HL-60 (cell line): ENCODE measurements around the gene TEAD2.

Experiments used
- DNase-seq, 2 experiments: peaks; one replicate each; pipeline ENCODE4 v3.0.0-alpha.2; 2010 to 2020; ENCODE audit warnings: low read depth in 1 of 2, low spot score in 1 of 2
- H3K27ac ChIP-seq: fragments of 250-450 bp; sonication (Bioruptor Pico); replicated peaks from 2 replicates; pipeline ENCODE4 v1.5.1; 2020; ENCODE audit warnings: mild to moderate bottlenecking, moderate library complexity
- H3K27me3 ChIP-seq: fragments of 250-450 bp; sonication (Bioruptor Pico); 2 replicates; pipeline ENCODE4 v1.5.1; 2021; ENCODE audit warnings: mild to moderate bottlenecking, moderate library complexity; ENCODE audit not compliant: insufficient read depth, poor library complexity, severe bottlenecking
- H3K4me3 ChIP-seq: replicated peaks from 2 replicates; pipeline ENCODE4 v1.5.1; 2011; ENCODE audit warnings: mild to moderate bottlenecking, control low read depth, low read length; ENCODE audit not compliant: insufficient read depth
- CTCF ChIP-seq: IDR thresholded peaks from one replicate; pipeline ENCODE4 v1.5.1; 2011; ENCODE audit warnings: low read length, control low read depth, inconsistent platforms; ENCODE audit not compliant: insufficient read depth
- GABPA ChIP-seq: IDR thresholded peaks from 2 replicates; pipeline ENCODE4 v1.6.1; 2012; ENCODE audit warnings: low read depth
- POLR2AphosphoS5 ChIP-seq: IDR thresholded peaks from 2 replicates; pipeline ENCODE4 v1.6.1; 2012; ENCODE audit warnings: low read depth
- REST ChIP-seq: IDR thresholded peaks from 2 replicates; pipeline ENCODE4 v1.6.1; 2012; ENCODE audit warnings: low read depth; ENCODE audit not compliant: insufficient replicate concordance
- SPI1 ChIP-seq: IDR thresholded peaks from 2 replicates; pipeline ENCODE4 v1.6.1; 2012; ENCODE audit warnings: low read depth, mild to moderate bottlenecking, borderline replicate concordance

The TEAD2 gene

GRCh38 chr19:49343123-49343522, 19.1 kb downstream of the TEAD2 start:
- no peak for TF ChIP-seq POLR2AphosphoS5
- TF ChIP-seq REST: no peak
- TF ChIP-seq SPI1: no peak
- H3K27me3 ChIP-seq: no peaks in the 10 kb centered on the region
- H3K27ac ChIP-seq: no peak overlapping the region
- no peak overlapping the region for H3K4me3 ChIP-seq
- no peak for DNase-seq

- TF ChIP-seq SPI1 (no peak), REST (no peak), POLR2AphosphoS5 (no peak), CTCF (no peak), GABPA (no peak)
- Histone ChIP-seq H3K27ac (no peak overlapping the region), H3K27me3 (no peaks in the 10 kb centered on the region), H3K4me3 (no peak overlapping the region)
- DNase-seq: no peak
Measured at GRCh38 chr19:49342291-49342721, 19.9 kb downstream of the TEAD2 start.

- H3K27me3 ChIP-seq: no peaks in the 10 kb centered on the region
- H3K27ac ChIP-seq: no peak overlapping the region
Measured at GRCh38 chr19:49340865-49341718, 21.1 kb downstream of the TEAD2 start.

More at GRCh38 chr19:49340865-49341718, 21.1 kb downstream of the TEAD2 start:
- no peak for TF ChIP-seq SPI1
- no peak for TF ChIP-seq POLR2AphosphoS5
- TF ChIP-seq GABPA: no peak
- TF ChIP-seq CTCF: no peak
- TF ChIP-seq REST: no peak
- no peak for DNase-seq
- H3K4me3 ChIP-seq: no peak overlapping the region
